Spleen (tissue), 11 donors: ENCODE data around the gene MB. TPM values are rescaled to one million over a fixed set of nuclear protein-coding genes. Genes with fewer than 3 reads are reported as not detected.
"Not testable (repeated sequence)": the region's sequence is repeated elsewhere in the genome, so short reads cannot be mapped to it uniquely, and the experiment has no call there.

Source experiments
- DNase-seq: peaks from one replicate; pipeline ENCODE4 v3.0.0-alpha.2; 2020
- H3K27ac ChIP-seq, 8 donors: fragments of 200-600 bp; sonication (generic) in 7 of 8; 1 replicate in 4 of 8; 2 replicates in 4 of 8; pipeline versions ENCODE4 v1.5.0 to v1.8.0; 2016 to 2021; ENCODE audit warnings: inconsistent platforms in 4 of 8, mild to moderate bottlenecking in 4 of 8, moderate library complexity in 1 of 8
- H3K27me3 ChIP-seq, 7 donors: fragments of 200-600 bp; sonication (generic) in 6 of 7; replicated peaks in 1 of 7; 1 replicate in 4 of 7; 2 replicates in 3 of 7; pipeline versions ENCODE4 v1.5.0 to v1.8.0; 2016 to 2021; ENCODE audit warnings: inconsistent platforms in 3 of 7, mild to moderate bottlenecking in 1 of 7
- H3K36me3 ChIP-seq, 6 donors: fragments of 200-600 bp; sonication (generic) in 5 of 6; 1 replicate in 4 of 6; 2 replicates in 2 of 6; pipeline versions ENCODE4 v1.5.0 to v1.8.0; 2016 to 2021; ENCODE audit warnings: inconsistent platforms in 2 of 6
- H3K4me1 ChIP-seq, 6 donors: fragments of 200-600 bp; sonication (generic) in 5 of 6; 1 replicate in 3 of 6; 2 replicates in 3 of 6; pipeline versions ENCODE4 v1.5.0 to v1.8.0; 2016 to 2021; ENCODE audit warnings: inconsistent platforms in 3 of 6
- H3K4me3 ChIP-seq, 8 donors: fragments of 200-600 bp; sonication (generic) in 7 of 8; 1 replicate in 4 of 8; 2 replicates in 4 of 8; pipeline versions ENCODE4 v1.5.0 to v1.8.0; 2016 to 2021; ENCODE audit warnings: inconsistent platforms in 4 of 8, mild to moderate bottlenecking in 4 of 8, moderate library complexity in 2 of 8
- H3K9me3 ChIP-seq, 8 donors: fragments of 200-600 bp; sonication (generic) in 7 of 8; 1 replicate in 4 of 8; 2 replicates in 4 of 8; pipeline versions ENCODE4 v1.5.0 to v1.8.0; 2016 to 2021; ENCODE audit warnings: inconsistent platforms in 4 of 8
- POLR2A ChIP-seq, 3 donors: fragments of 450-650 bp; IDR thresholded peaks; one replicate each; pipeline ENCODE4 v1.5.1; 2017; ENCODE audit warnings: antibody characterized with exemption in 3 of 3, mild to moderate bottlenecking in 1 of 3
- POLR2AphosphoS5 ChIP-seq, 3 donors: sonication (generic); formaldehyde crosslinking; IDR thresholded peaks; one replicate each; pipeline ENCODE4 v1.5.1; 2017; ENCODE audit warnings: antibody characterized with exemption in 3 of 3
- WGBS, 5 donors: extraction: QIAGEN DNeasy Blood & Tissue Kit in 3 of 5; methylation state at CpG; one replicate each; pipeline versions ENCODE4 v1.1.5 to v1.1.7; 2013 to 2018; 5-methylcytosine and 5-hydroxymethylcytosine counted together
- intact Hi-C: fragments of 100-400 bp; cut with DNase I; formaldehyde crosslinking; loops from one replicate; pipeline ENCODE4 v1.15.0; 2023; ENCODE audit warnings: low total_unique reads
- polyA plus RNA-seq, 3 donors: library from polyadenylated mRNA; stranded (reverse); fragments of 200-250 nt; gene quantifications; one replicate each; pipeline ENCODE4 v1.2.1, GENCODE V29; 2013
- total RNA-seq, 7 donors: library from RNA; depleted of rRNA in 3 of 7; stranded (reverse); fragments of >200 nt in 3 of 7; fragmentation: NEBNext Ultra II Directional in 4 of 7; extraction: Animal tissue kit (Norgen Biotek cat#: 25700) in 4 of 7; gene quantifications; one replicate each; pipeline versions ENCODE4 v1.1.0 to v1.2.1, GENCODE V29; 2016 to 2021
- TF ChIP-seq, protein P1 (sequence below), 11 experiments: fragments of 200-600 bp in 7 of 11; fragments of 450-650 bp in 4 of 11; sonication (generic) in 4 of 11; IDR thresholded peaks in 8 of 11; conservative IDR thresholded peaks in 3 of 11; 1 replicate in 7 of 11; 2 replicates in 4 of 11; pipeline versions ENCODE4 v1.4.0 to v1.8.0; 2016 to 2021; ENCODE audit warnings: antibody characterized with exemption in 11 of 11, inconsistent platforms in 4 of 11, mild to moderate bottlenecking in 1 of 11
- donor health status: healthy with polysubstance abuse.
- donor health status: DM: no; HTN: no; CAD: no; lungs with moderate emphysema.
- donor health status: DM: no; HTN: no; CAD: no.
- donor health status: Bipolar disorder and iron deficiency.
- donor health status: healthy.
- donor health status: DM: no; HTN: no; CAD: no.
- donor health status: DM: yes; HTN: yes; CAD: no.

The MB gene
- total and polyA plus RNA-seq, 10 donors, result 0.64 to 5.0 (median 1.1) TPM; not detected in 6

- TF ChIP-seq, protein P1, sequence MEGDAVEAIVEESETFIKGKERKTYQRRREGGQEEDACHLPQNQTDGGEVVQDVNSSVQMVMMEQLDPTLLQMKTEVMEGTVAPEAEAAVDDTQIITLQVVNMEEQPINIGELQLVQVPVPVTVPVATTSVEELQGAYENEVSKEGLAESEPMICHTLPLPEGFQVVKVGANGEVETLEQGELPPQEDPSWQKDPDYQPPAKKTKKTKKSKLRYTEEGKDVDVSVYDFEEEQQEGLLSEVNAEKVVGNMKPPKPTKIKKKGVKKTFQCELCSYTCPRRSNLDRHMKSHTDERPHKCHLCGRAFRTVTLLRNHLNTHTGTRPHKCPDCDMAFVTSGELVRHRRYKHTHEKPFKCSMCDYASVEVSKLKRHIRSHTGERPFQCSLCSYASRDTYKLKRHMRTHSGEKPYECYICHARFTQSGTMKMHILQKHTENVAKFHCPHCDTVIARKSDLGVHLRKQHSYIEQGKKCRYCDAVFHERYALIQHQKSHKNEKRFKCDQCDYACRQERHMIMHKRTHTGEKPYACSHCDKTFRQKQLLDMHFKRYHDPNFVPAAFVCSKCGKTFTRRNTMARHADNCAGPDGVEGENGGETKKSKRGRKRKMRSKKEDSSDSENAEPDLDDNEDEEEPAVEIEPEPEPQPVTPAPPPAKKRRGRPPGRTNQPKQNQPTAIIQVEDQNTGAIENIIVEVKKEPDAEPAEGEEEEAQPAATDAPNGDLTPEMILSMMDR (IDR thresholded peaks at IDR 0.05 in 8 of 11, conservative IDR thresholded peaks at IDR 0.05 in 3 of 11), result peak in 7 of 11 experiments; percentile 10 to 57 (median 41)
- TF ChIP-seq POLR2AphosphoS5 (IDR thresholded peaks at IDR 0.05) (peak; percentile 6 to 45 (median 23)), POLR2A (IDR thresholded peaks at IDR 0.05) (no peak)
- 1 to 3% (median 3%) methylated on average over 11 to 21 of the region's 21 CpGs for WGBS, 5 donors
- H3K4me1 ChIP-seq, result peaks cover 0 to 46% (median 22%) of the 10 kb centered on the region in 6 donors
- peaks cover 0 to 44% (median 0%) of the 10 kb centered on the region in 7 donors for H3K27me3 ChIP-seq
- DNase-seq, result no peak
- no peaks in the 10 kb centered on the region for H3K36me3 ChIP-seq
- intact Hi-C loops, result loop anchor here (10.0 kb wide), 3 partner anchors 217 to 497 kb away; no protein-coding TSS in a partner anchor
- H3K4me3 ChIP-seq, result peak overlapping the region; percentile 20 to 71 (median 40)
- peak overlapping the region; percentile 46 to 83 (median 70) for H3K27ac ChIP-seq
- no peaks in the 10 kb centered on the region for H3K9me3 ChIP-seq
These were observed 10.3 kb upstream of the MB start for GRCh38 chr22:35627267-35628041.

DNA sequence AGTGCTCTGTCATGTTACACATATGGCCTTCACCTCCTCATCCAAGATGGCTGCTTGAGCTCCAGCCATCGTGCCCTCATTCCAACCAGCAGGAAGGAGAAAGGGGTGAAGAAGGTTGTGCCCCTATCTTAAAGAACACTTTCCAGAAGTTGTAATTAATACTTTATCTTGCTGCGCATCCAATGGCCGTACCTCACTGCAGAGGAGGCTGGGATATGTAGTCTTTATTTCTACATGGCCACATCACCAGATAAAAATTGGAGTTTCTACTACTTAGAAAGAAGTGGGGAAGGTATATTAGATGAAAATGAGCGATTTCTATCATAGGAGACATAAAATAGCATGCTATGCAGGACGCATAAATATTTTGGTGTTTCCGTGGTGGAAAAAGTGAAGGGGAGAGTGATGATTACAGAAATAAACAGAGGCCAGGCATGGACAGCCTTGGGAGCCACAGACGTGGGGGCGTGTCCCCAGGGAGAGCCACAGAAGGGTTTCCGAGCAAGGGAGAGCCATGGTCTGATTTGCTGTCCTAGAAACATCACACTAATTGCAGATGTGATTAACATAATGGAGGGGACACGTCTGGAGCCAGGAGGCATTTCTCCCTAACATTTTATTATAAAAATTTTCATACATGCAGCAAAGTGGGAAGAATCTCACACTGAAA lies 8.8 kb upstream of the MB start:
- H3K4me1 ChIP-seq, result peaks cover 0 to 48% (median 22%) of the 10 kb centered on the region in 6 donors
- DNase-seq, result no peak
- H3K9me3 ChIP-seq, result no peaks in the 10 kb centered on the region
- TF ChIP-seq POLR2AphosphoS5 (IDR thresholded peaks at IDR 0.05) (no peak), POLR2A (IDR thresholded peaks at IDR 0.05) (no peak)
- intact Hi-C loops, result loop anchor here (10.0 kb wide), 3 partner anchors 219 to 499 kb away; no protein-coding TSS in a partner anchor
- peaks cover 0 to 44% (median 0%) of the 10 kb centered on the region in 7 donors for H3K27me3 ChIP-seq
- no peak overlapping the region for H3K27ac ChIP-seq
- no peaks in the 10 kb centered on the region for H3K36me3 ChIP-seq
- WGBS, 5 donors, result 60 to 75% (median 71%) methylated on average over 10 of the region's 10 CpGs
- no peak overlapping the region for H3K4me3 ChIP-seq

- Histone ChIP-seq H3K27ac (no peak overlapping the region), H3K27me3 (peaks cover 0 to 44% (median 0%) of the 10 kb centered on the region in 7 donors), H3K36me3 (no peaks in the 10 kb centered on the region), H3K4me1 (peaks cover 0 to 38% (median 20%) of the 10 kb centered on the region in 6 donors), H3K9me3 (no peaks in the 10 kb centered on the region), H3K4me3 (no peak overlapping the region)
- no peak for DNase-seq
- intact Hi-C loops, result loop anchor here (10.0 kb wide), 3 partner anchors 220 to 500 kb away; no protein-coding TSS in a partner anchor
- TF ChIP-seq POLR2A (IDR thresholded peaks at IDR 0.05) (no peak), POLR2AphosphoS5 (IDR thresholded peaks at IDR 0.05) (no peak)
- TF ChIP-seq, protein P1 (IDR thresholded peaks at IDR 0.05 in 8 of 11, conservative IDR thresholded peaks at IDR 0.05 in 3 of 11), result no peak
- WGBS, 5 donors, result 82 to 90% (median 87%) methylated on average over 6 of the region's 6 CpGs
These were observed 7.4 kb upstream of the MB start for GRCh38 chr22:35624547-35624946.

DNA sequence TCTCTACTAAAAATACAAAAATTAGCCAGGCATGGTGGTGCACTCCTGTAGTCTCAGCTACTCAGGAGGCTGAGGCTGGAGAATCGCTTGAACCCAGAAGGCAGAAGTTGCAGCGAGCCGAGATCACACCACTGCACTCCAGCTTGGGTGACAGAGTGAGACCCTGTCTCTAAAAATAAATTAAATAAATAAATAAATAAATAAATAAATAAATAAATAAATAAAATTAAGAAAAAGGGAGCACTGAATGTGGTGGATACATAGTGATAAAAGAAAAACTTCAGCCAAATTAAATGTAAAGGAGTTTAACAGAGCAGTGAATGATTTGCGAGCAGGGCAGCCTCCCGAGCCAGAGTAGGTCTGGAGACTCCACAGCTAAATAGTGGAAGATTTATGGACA lies 6.8 kb upstream of the MB start:
- Histone ChIP-seq H3K4me1 (peaks cover 0 to 32% (median 18%) of the 10 kb centered on the region in 6 donors), H3K27me3 (peaks cover 0 to 44% (median 0%) of the 10 kb centered on the region in 7 donors)
- intact Hi-C loops, result loop anchor here (10.0 kb wide), 3 partner anchors 221 to 501 kb away; no protein-coding TSS in a partner anchor
- not testable (repeated sequence) for H3K4me3 ChIP-seq, H3K27ac ChIP-seq, H3K9me3 ChIP-seq, DNase-seq, H3K36me3 ChIP-seq
- 90 to 97% (median 95%) methylated on average over 5 of the region's 5 CpGs for WGBS, 5 donors
